GM18868 (cell line): ENCODE results near the gene GNS.

Experiments used
- ATAC-seq: cut with Tn5 transposase; IDR thresholded peaks from one replicate; pipeline ENCODE4 v1.9.1; 2021; ENCODE audit warnings: mild to moderate bottlenecking, moderate library complexity; ENCODE audit not compliant: unreplicated experiment

Gene GNS

GRCh38 chr12:64678248-64678647 is 81.0 kb downstream of the GNS start:
- ATAC-seq, result no peak

GRCh38 chr12:64675795-64676194 is 83.4 kb downstream of the GNS start:
- no peak for ATAC-seq

GRCh38 chr12:64674367-64674922 is 84.8 kb downstream of the GNS start:
- no peak for ATAC-seq

- ATAC-seq, result no peak
Observed at GRCh38 chr12:64673490-64674169, 85.6 kb downstream of the GNS start.

GRCh38 chr12:64672925-64673409 is 86.2 kb downstream of the GNS start:
- no peak for ATAC-seq

GRCh38 chr12:64671681-64672080 is 87.5 kb downstream of the GNS start:
- ATAC-seq, result no peak

GRCh38 chr12:64670919-64671639 is 88.1 kb downstream of the GNS start:
- no peak for ATAC-seq

- no peak for ATAC-seq
Observed at GRCh38 chr12:64670019-64670418, 89.2 kb downstream of the GNS start.

- peak; percentile 68 for ATAC-seq
Observed at GRCh38 chr12:64669270-64669842, 89.8 kb downstream of the GNS start.

- no peak for ATAC-seq
Observed at GRCh38 chr12:64667793-64668192, 91.4 kb downstream of the GNS start.

GRCh38 chr12:64666054-64666914 is 92.9 kb downstream of the GNS start:
- ATAC-seq, result peak; percentile 41

GRCh38 chr12:64665514-64665913 is 93.7 kb downstream of the GNS start:
- ATAC-seq, result peak; percentile 36
